Measurements from ENCODE around the gene PELI3.
"Not testable (repeated sequence)": the region's sequence is repeated elsewhere in the genome, so short reads cannot be mapped to it uniquely, and the experiment has no call there.

DNA sequence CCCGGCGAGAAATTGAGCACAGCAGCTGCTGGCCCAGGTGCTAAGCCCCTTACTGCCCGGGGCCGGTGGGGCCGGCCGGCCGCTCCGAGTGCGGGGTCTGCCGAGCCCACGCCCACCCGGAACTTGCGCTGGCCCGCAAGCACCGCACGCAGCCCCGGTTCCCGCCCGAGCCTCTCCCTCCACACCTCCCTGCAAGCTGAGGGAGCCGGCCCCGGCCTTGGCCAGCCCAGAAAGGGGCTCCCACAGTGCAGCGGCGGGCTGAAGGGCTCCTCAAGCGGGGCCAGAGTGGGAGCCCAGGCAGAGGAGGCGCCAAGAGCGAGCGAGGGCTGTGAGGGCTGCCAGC, 25.8 kb upstream of the PELI3 start:
- TF ChIP-seq, protein P1, sequence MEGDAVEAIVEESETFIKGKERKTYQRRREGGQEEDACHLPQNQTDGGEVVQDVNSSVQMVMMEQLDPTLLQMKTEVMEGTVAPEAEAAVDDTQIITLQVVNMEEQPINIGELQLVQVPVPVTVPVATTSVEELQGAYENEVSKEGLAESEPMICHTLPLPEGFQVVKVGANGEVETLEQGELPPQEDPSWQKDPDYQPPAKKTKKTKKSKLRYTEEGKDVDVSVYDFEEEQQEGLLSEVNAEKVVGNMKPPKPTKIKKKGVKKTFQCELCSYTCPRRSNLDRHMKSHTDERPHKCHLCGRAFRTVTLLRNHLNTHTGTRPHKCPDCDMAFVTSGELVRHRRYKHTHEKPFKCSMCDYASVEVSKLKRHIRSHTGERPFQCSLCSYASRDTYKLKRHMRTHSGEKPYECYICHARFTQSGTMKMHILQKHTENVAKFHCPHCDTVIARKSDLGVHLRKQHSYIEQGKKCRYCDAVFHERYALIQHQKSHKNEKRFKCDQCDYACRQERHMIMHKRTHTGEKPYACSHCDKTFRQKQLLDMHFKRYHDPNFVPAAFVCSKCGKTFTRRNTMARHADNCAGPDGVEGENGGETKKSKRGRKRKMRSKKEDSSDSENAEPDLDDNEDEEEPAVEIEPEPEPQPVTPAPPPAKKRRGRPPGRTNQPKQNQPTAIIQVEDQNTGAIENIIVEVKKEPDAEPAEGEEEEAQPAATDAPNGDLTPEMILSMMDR (IDR thresholded peaks at IDR 0.05): not testable (repeated sequence)
- TF ChIP-seq ZFX (IDR thresholded peaks at IDR 0.05; ENCODE audit: borderline replicate concordance): not testable (repeated sequence)
